Fibroblast of villous mesenchyme (primary cell): Measurements from ENCODE around the gene SLC16A13. TPM values are rescaled to one million over a fixed set of nuclear protein-coding genes. Genes with fewer than 3 reads are reported as not detected.

Experiments
- DNase-seq: peaks from one replicate; pipeline ENCODE4 v3.0.0-alpha.2; 2010; ENCODE audit warnings: low read depth
- H3K4me3 ChIP-seq: 2 replicates; pipeline ENCODE4 v1.5.1; 2011; ENCODE audit warnings: low read depth, mild to moderate bottlenecking, low read length
- CTCF ChIP-seq: IDR thresholded peaks from 2 replicates; pipeline ENCODE4 v1.5.1; 2012; ENCODE audit warnings: low read depth, mild to moderate bottlenecking, low read length; ENCODE audit not compliant: insufficient read depth
- total RNA-seq: library from RNA; depleted of rRNA; stranded (reverse); fragments of >200 nt; gene quantifications from 2 replicates; pipeline ENCODE4 v1.2.3, GENCODE V29; 2012

The SLC16A13 gene
- total RNA-seq, 1 donor, result 1.3 TPM

- TF ChIP-seq CTCF, result no peak
- peak; percentile 84 for DNase-seq
- H3K4me3 ChIP-seq, result peak overlapping the region; percentile 23
Measured at GRCh38 chr17:7023576-7024401, 12.0 kb upstream of the SLC16A13 start.

- no peak overlapping the region for H3K4me3 ChIP-seq
- no peak for TF ChIP-seq CTCF
Measured at GRCh38 chr17:7024402-7024785, 11.4 kb upstream of the SLC16A13 start.

GRCh38 chr17:7025245-7025644 lies 10.6 kb upstream of the SLC16A13 start:
- no peak for TF ChIP-seq CTCF
- no peak for DNase-seq
- no peak overlapping the region for H3K4me3 ChIP-seq

More at GRCh38 chr17:7024402-7024785, 11.4 kb upstream of the SLC16A13 start:
- no peak for DNase-seq

GRCh38 chr17:7026471-7027115 lies 9.2 kb upstream of the SLC16A13 start:
- no peak for TF ChIP-seq CTCF
- H3K4me3 ChIP-seq, result no peak overlapping the region
- no peak for DNase-seq

- no peak for TF ChIP-seq CTCF
- no peak for DNase-seq
Measured at GRCh38 chr17:7027335-7027734, 8.5 kb upstream of the SLC16A13 start.

GRCh38 chr17:7029096-7029495 lies 6.7 kb upstream of the SLC16A13 start:
- TF ChIP-seq CTCF, result no peak
- DNase-seq, result no peak
- H3K4me3 ChIP-seq, result no peak overlapping the region

More at GRCh38 chr17:7027335-7027734, 8.5 kb upstream of the SLC16A13 start:
- no peak overlapping the region for H3K4me3 ChIP-seq
